Activated CD8-positive, alpha-beta T cell treated with anti-CD3 and anti-CD28 coated beads for 36 hours (primary cell): ENCODE measurements around the gene MAGEA9B. TPM values are rescaled to one million over a fixed set of nuclear protein-coding genes. Genes with fewer than 3 reads are reported as not detected.
"Not testable (repeated sequence)": the region's sequence is repeated elsewhere in the genome, so short reads cannot be mapped to it uniquely, and the experiment has no call there.

ENCODE experiments used
- ATAC-seq: fragments of 200-7000 bp; cut with Tn5 transposase; one replicate; pipeline ENCODE4 v1.10.0; 2021; ENCODE audit warnings: mild to moderate bottlenecking, moderate library complexity
- CTCF ChIA-PET: fragments of 350-600 bp; sonication (Branson Sonifier 250); formaldehyde crosslinking; loops from one replicate; lab custom pipeline; 2021; ENCODE audit warnings: antibody characterized with exemption; lab: Charles Lee
- POLR2A ChIA-PET: fragments of 350-600 bp; sonication (Branson Sonifier 250); formaldehyde crosslinking; loops from one replicate; lab custom pipeline; 2021; ENCODE audit warnings: antibody characterized with exemption; lab: Charles Lee
- DNase-seq: peaks from one replicate; pipeline ENCODE4 v3.0.0-alpha.2; 2020
- H3K27ac Mint-ChIP-seq: one replicate; pipeline ENCODE4 v1.8.0; 2021; ENCODE audit warnings: mild to moderate bottlenecking, mixed read lengths
- H3K27me3 Mint-ChIP-seq: one replicate; pipeline ENCODE4 v1.8.0; 2021; ENCODE audit warnings: mixed read lengths
- H3K36me3 Mint-ChIP-seq: one replicate; pipeline ENCODE4 v1.8.0; 2021; ENCODE audit warnings: low read depth, mixed read lengths
- H3K4me1 Mint-ChIP-seq: one replicate; pipeline ENCODE4 v1.8.0; 2021; ENCODE audit warnings: low read depth, mixed read lengths
- H3K4me3 Mint-ChIP-seq: one replicate; pipeline ENCODE4 v1.8.0; 2021; ENCODE audit warnings: mild to moderate bottlenecking, moderate library complexity, mixed read lengths
- H3K9me3 Mint-ChIP-seq: one replicate; pipeline ENCODE4 v1.8.0; 2021; ENCODE audit warnings: mixed read lengths
- intact Hi-C: fragments of 100-400 bp; cut with micrococcal nuclease; formaldehyde crosslinking; loops from one replicate; pipeline ENCODE4 v1.10.0; 2022
- total RNA-seq, 2 experiments: library from RNA; stranded (reverse); gene quantifications; one replicate each; pipeline ENCODE4 v1.2.3, GENCODE V29; 2021
- TF ChIP-seq, protein P1 (sequence below): fragments of 200-600 bp; IDR thresholded peaks from one replicate; pipeline ENCODE4 v1.8.0; 2022; ENCODE audit warnings: antibody characterized with exemption, mild to moderate bottlenecking

MAGEA9B gene
- total RNA-seq, 2 experiments from 2014 or later: not detected

DNA sequence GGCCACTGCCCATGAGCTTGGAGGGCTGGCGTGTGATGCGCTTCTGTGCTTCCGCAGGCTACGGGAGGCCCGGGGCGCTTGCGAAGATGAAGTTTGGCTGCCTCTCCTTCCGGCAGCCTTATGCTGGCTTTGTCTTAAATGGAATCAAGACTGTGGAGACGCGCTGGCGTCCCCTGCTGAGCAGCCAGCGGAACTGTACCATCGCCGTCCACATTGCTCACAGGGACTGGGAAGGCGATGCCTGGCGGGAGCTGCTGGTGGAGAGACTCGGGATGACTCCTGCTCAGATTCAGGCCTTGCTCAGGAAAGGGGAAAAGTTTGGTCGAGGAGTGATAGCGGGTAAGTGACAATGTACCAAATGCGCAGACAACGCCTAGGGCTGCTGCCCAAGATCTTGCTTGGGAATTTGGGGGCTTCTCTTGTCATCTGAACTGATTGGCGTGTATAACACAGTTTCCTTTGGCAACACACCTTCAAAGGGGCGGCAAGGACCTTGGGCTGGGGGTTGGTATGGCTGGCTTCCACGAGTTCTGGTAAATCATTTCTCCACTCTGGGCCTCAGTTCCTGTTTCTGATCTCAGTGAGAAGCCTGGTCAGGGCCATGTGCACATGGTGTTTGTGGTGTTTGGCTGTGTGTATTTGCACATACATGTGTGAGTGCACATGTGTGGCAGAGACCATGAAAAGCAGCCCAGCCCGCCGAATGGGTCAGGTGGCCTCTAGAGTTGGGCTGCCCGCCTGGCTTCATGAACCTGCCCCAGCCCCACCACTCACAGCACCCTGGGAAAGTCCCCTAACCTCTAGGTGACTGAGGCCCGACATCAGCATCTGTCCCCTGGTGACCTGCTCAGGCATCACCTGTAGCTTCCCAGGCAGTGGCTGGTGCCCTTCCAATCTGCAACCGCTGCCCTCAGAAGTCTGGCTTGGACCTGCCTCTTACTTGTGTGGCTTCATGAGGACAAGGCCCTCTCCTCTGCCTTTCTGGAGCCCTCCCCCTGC, 41.4 kb downstream of the MAGEA9B start:
- DNase-seq: peak; percentile 18
- H3K9me3 Mint-ChIP-seq, H3K27ac Mint-ChIP-seq, POLR2A ChIA-PET, H3K36me3 Mint-ChIP-seq, H3K4me1 Mint-ChIP-seq, H3K4me3 Mint-ChIP-seq, CTCF ChIA-PET, ATAC-seq, H3K27me3 Mint-ChIP-seq: not testable (repeated sequence)
- intact Hi-C loops: loop anchor here (10.0 kb wide), 1 partner anchor 389 kb away; the partner anchor contains the start of gene EOLA2

DNA sequence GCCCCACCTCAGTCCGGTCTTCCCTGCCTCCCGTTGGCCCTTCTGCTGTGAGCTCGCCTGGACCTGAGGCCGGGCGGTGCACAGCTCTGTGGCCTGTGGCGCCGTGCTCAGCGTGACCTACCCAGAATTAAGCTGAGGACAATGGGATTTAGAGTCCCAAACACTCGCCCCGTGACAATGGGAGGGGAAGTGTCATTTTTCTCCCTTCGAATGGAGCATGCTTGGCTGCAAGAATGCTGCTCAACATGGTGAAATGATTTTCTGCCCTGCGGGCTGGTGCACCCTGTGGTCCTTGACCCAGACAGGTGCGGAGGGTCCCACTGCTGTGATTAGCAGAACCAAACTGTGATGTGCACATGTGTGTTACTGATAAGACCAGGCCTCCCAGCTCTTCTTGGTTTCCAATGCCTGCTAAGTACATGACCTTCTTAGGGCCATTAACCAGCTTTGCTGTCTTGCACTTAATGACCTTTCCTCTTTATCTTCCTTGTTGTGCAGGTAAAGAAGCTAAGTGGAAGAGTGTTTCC, 45.7 kb downstream of the MAGEA9B start:
- Mint-ChIP-seq H3K36me3 (peaks cover 2% of the 10 kb centered on the region), H3K9me3 (no peaks in the 10 kb centered on the region), H3K27ac (peak overlapping the region; percentile 100), H3K27me3 (no peaks in the 10 kb centered on the region), H3K4me1 (peaks cover 8% of the 10 kb centered on the region), H3K4me3 (peak overlapping the region; percentile 88)
- TF ChIP-seq, protein P1, sequence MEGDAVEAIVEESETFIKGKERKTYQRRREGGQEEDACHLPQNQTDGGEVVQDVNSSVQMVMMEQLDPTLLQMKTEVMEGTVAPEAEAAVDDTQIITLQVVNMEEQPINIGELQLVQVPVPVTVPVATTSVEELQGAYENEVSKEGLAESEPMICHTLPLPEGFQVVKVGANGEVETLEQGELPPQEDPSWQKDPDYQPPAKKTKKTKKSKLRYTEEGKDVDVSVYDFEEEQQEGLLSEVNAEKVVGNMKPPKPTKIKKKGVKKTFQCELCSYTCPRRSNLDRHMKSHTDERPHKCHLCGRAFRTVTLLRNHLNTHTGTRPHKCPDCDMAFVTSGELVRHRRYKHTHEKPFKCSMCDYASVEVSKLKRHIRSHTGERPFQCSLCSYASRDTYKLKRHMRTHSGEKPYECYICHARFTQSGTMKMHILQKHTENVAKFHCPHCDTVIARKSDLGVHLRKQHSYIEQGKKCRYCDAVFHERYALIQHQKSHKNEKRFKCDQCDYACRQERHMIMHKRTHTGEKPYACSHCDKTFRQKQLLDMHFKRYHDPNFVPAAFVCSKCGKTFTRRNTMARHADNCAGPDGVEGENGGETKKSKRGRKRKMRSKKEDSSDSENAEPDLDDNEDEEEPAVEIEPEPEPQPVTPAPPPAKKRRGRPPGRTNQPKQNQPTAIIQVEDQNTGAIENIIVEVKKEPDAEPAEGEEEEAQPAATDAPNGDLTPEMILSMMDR: no peak
- ChIA-PET CTCF (interaction anchor here (1.0 to 3.5 kb wide), 2 partner anchors 29 to 71 kb away, joined by 3 to 22 read pairs; no protein-coding TSS in a partner anchor), POLR2A (interaction anchor here (0.8 to 1.4 kb wide), 2 partner anchors 10 to 27 kb away, joined by 3 read pairs; no protein-coding TSS in a partner anchor)
- no peak for ATAC-seq
- intact Hi-C loops: loop anchor here (10.0 kb wide), 1 partner anchor 393 kb away; the partner anchor contains the start of gene EOLA2
- DNase-seq: no peak

DNA sequence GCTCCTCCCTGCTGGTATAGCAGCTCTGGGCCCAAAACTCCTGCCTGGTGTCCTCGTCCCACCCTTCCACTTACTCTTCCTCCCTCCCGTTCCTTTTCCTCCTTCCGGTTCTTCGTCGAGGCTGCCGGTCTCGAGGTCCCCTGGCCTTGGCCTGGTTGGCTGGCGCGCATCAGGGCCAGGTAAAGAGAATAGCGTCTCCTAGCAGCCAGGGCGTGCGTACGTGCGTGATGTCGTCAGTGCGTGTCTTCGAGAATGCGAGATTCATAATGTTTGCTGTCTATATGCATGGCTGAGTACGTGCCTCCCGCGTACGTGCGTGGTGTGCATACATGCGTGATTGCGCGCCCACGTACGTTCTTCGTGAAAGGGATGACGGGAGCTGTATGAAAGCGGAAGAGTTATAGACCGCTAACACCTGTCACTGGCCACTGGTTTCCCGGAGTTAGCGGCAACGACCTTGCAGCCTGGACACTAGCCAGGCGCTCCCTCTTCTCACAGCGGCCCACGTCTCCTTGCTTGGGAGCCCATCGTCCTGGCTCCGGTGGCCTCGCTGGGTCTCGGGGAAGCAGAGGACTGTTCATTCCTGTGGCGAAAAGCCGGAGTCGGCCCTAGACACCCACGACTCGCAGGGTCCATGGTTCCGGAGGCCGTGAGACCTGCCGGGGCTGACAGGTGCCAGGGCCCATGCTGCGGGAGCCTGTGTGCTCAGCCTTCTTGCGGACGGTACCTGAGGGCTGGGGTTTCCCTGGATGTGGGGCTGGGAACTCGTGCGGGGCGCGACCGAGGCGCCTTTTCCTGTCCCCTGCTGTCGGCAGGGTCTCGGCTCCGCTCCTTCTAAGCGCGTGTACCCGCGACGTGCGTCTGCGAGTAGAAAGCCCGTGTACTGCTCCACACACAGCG, 46.4 kb downstream of the MAGEA9B start, which contains the start of gene EOLA1:
Gene EOLA1 (plus strand): TSS at position 392 of the 900 bp plus-strand sequence. CDS start 4,619 bp downstream, outside the sequence.
- ATAC-seq (peak; percentile 71), DNase-seq (peak; percentile 96)
- Mint-ChIP-seq H3K27ac (peak within 1 kb of the TSS; percentile 100), H3K36me3 (peaks cover 2% of the 10 kb centered on the region), H3K27me3 (no peaks in the 10 kb centered on the region), H3K9me3 (no peaks in the 10 kb centered on the region), H3K4me3 (peak within 1 kb of the TSS; percentile 88), H3K4me1 (peaks cover 8% of the 10 kb centered on the region)
- ChIA-PET POLR2A (interaction anchor here (1.4 to 1.5 kb wide), 3 partner anchors 19 to 36 kb away, joined by 3 to 4 read pairs (median 4); partner anchors contain the start of gene IDS), CTCF (interaction anchor here (1.0 to 3.5 kb wide), 4 partner anchors 19 to 70 kb away, joined by 3 to 22 read pairs (median 5); no protein-coding TSS in a partner anchor)
- intact Hi-C loops: loop anchor here (10.0 kb wide), 1 partner anchor 394 kb away; the partner anchor contains the start of gene EOLA2
- TF ChIP-seq, protein P1: no peak

DNA sequence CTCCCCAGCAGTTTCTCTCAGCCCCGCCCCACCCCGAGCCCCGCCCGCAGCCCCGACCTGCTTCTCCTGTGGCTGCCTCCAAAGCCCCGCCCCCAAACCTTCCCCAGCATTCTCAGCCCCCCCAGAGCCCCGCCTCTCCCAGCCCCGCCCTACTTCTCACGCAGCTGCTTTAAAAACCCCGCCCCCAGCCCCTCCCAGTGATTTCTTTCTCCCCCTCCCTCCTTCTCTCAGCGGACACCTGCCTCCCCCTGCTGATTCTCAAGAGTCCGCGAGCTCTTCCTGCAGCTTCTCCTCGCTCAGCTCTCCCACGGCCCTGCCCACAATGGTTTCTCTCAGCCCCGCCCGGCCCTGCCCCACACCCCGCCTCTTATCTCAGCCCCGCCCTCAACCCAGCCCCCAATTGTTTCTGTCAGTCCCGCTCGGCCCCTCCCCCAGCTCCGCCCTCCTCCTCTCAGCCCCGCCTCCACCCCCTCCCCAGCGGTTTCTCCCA, 47.1 kb downstream of the MAGEA9B start:
- Mint-ChIP-seq H3K36me3 (peaks cover 2% of the 10 kb centered on the region), H3K27ac (peak overlapping the region; percentile 100), H3K4me3 (peak overlapping the region; percentile 88), H3K27me3 (no peaks in the 10 kb centered on the region), H3K4me1 (peaks cover 8% of the 10 kb centered on the region), H3K9me3 (no peaks in the 10 kb centered on the region)
- TF ChIP-seq, protein P1: no peak
- intact Hi-C loops: loop anchor here (10.0 kb wide), 1 partner anchor 395 kb away; the partner anchor contains the start of gene EOLA2
- ChIA-PET CTCF (interaction anchor here (1.4 to 3.5 kb wide), 3 partner anchors 19 to 36 kb away, joined by 4 to 22 read pairs (median 6); no protein-coding TSS in a partner anchor), POLR2A (interaction anchor here (1.5 kb wide), 2 partner anchors 18 to 35 kb away, joined by 4 read pairs; partner anchors contain the start of gene IDS)
- ATAC-seq: peak; percentile 65
- DNase-seq: peak; percentile 95
